Activated naive CD8-positive, alpha-beta T cell treated with anti-CD3 and anti-CD28 coated beads, Interleukin-2, amount 10 ng/mL, durations not matched to agents 7 days and 5 days (primary cell): ENCODE data around the gene EPHA10. TPM values are rescaled to one million over a fixed set of nuclear protein-coding genes. Genes with fewer than 3 reads are reported as not detected.

ENCODE experiments used
- ATAC-seq: fragments of 150-1000 bp; cut with Tn5 transposase; one replicate; pipeline ENCODE4 v1.10.0; 2021; ENCODE audit warnings: low read depth, moderate library complexity
- POLR2A ChIA-PET: fragments of 350-600 bp; sonication (Branson Sonifier 250); formaldehyde crosslinking; loops from one replicate; lab custom pipeline; 2021; ENCODE audit warnings: antibody characterized with exemption; lab: Charles Lee
- DNase-seq: peaks from one replicate; pipeline ENCODE4 v3.0.0; 2021
- H3K27ac Mint-ChIP-seq: one replicate; pipeline ENCODE4 v1.8.0; 2022; ENCODE audit warnings: mild to moderate bottlenecking, mixed read lengths
- H3K27me3 Mint-ChIP-seq: one replicate; pipeline ENCODE4 v1.8.0; 2022; ENCODE audit warnings: mild to moderate bottlenecking, moderate library complexity, mixed read lengths
- H3K36me3 Mint-ChIP-seq: one replicate; pipeline ENCODE4 v1.8.0; 2021; ENCODE audit warnings: mild to moderate bottlenecking, mixed read lengths
- H3K4me1 Mint-ChIP-seq: one replicate; pipeline ENCODE4 v1.8.0; 2021; ENCODE audit warnings: mixed read lengths
- H3K4me3 Mint-ChIP-seq: one replicate; pipeline ENCODE4 v1.8.0; 2022; ENCODE audit warnings: mild to moderate bottlenecking, moderate library complexity, mixed read lengths
- H3K9me3 Mint-ChIP-seq: one replicate; pipeline ENCODE4 v1.8.0; 2021; ENCODE audit warnings: mixed read lengths
- total RNA-seq, 2 experiments: library from RNA; stranded (reverse); gene quantifications; one replicate each; pipeline ENCODE4 v1.2.3, GENCODE V29; 2021

EPHA10 gene
- total RNA-seq, 2 experiments from 2014 or later, result not detected

- DNase-seq (peak; percentile 71), ATAC-seq (peak; percentile 68)
- Mint-ChIP-seq H3K27ac (no peak overlapping the region), H3K9me3 (no peaks in the 10 kb centered on the region), H3K36me3 (peaks cover 8% of the 10 kb centered on the region), H3K4me1 (peaks cover 3% of the 10 kb centered on the region), H3K27me3 (peaks cover 8% of the 10 kb centered on the region), H3K4me3 (no peak overlapping the region)
- POLR2A ChIA-PET, result interaction anchor here (0.9 to 1.5 kb wide), 3 partner anchors 9 to 128 kb away, joined by 3 to 4 read pairs (median 3); partner anchors contain the start of genes CDCA8, GNL2 and SNIP1
Observed at GRCh38 chr1:37682334-37682987, 82.5 kb downstream of the EPHA10 start.

- H3K27ac Mint-ChIP-seq, result no peak overlapping the region
- H3K4me3 Mint-ChIP-seq, result no peak overlapping the region
- no peaks in the 10 kb centered on the region for H3K9me3 Mint-ChIP-seq
- peaks cover 8% of the 10 kb centered on the region for H3K36me3 Mint-ChIP-seq
- peaks cover 3% of the 10 kb centered on the region for H3K4me1 Mint-ChIP-seq
- POLR2A ChIA-PET, result interaction anchor here (0.6 to 1.5 kb wide), 2 partner anchors 15 to 85 kb away, joined by 4 read pairs; partner anchors contain the start of gene GNL2
- no peak for DNase-seq
- ATAC-seq, result no peak
- peaks cover 21% of the 10 kb centered on the region for H3K27me3 Mint-ChIP-seq
Observed at GRCh38 chr1:37680933-37681332, 84.0 kb downstream of the EPHA10 start.

- Mint-ChIP-seq H3K4me1 (peaks cover 10% of the 10 kb centered on the region), H3K9me3 (no peaks in the 10 kb centered on the region), H3K27me3 (peaks cover 42% of the 10 kb centered on the region), H3K36me3 (peaks cover 5% of the 10 kb centered on the region), H3K4me3 (no peak overlapping the region), H3K27ac (no peak overlapping the region)
- DNase-seq (no peak), ATAC-seq (no peak)
- POLR2A ChIA-PET, result interaction anchor here (1.1 kb wide), 1 partner anchor 12 kb away, joined by 4 read pairs; a partner anchor contains a TSS
Observed at GRCh38 chr1:37677808-37678207, 87.1 kb downstream of the EPHA10 start.

GRCh38 chr1:37677143-37677439, 87.8 kb downstream of the EPHA10 start:
- peaks cover 4% of the 10 kb centered on the region for H3K36me3 Mint-ChIP-seq
- H3K4me1 Mint-ChIP-seq, result peaks cover 8% of the 10 kb centered on the region
- no peaks in the 10 kb centered on the region for H3K9me3 Mint-ChIP-seq
- no peak for ATAC-seq
- no peak overlapping the region for H3K4me3 Mint-ChIP-seq
- no peak for DNase-seq
- POLR2A ChIA-PET, result interaction anchor here (0.6 kb wide), 1 partner anchor 13 kb away, joined by 3 read pairs; a partner anchor contains a TSS
- peaks cover 48% of the 10 kb centered on the region for H3K27me3 Mint-ChIP-seq
- H3K27ac Mint-ChIP-seq, result no peak overlapping the region

- DNase-seq (no peak), ATAC-seq (no peak)
- no peak overlapping the region for H3K27ac Mint-ChIP-seq
- peaks cover 54% of the 10 kb centered on the region for H3K27me3 Mint-ChIP-seq
- POLR2A ChIA-PET, result interaction anchor here (0.6 to 2.0 kb wide), 2 partner anchors 14 to 157 kb away, joined by 3 to 6 read pairs; a partner anchor contains a TSS
- no peak overlapping the region for H3K4me3 Mint-ChIP-seq
- no peaks in the 10 kb centered on the region for H3K9me3 Mint-ChIP-seq
- peaks cover 7% of the 10 kb centered on the region for H3K4me1 Mint-ChIP-seq
- H3K36me3 Mint-ChIP-seq, result peaks cover 4% of the 10 kb centered on the region
Observed at GRCh38 chr1:37676281-37677142, 88.4 kb downstream of the EPHA10 start.

- DNase-seq (peak; percentile 81), ATAC-seq (peak; percentile 95)
- H3K27ac Mint-ChIP-seq, result no peak overlapping the region
- peaks cover 7% of the 10 kb centered on the region for H3K4me1 Mint-ChIP-seq
- peaks cover 59% of the 10 kb centered on the region for H3K27me3 Mint-ChIP-seq
- no peaks in the 10 kb centered on the region for H3K36me3 Mint-ChIP-seq
- POLR2A ChIA-PET, result interaction anchor here (0.9 to 2.3 kb wide), 2 partner anchors 11 to 18 kb away, joined by 3 to 9 read pairs; partner anchors contain the start of gene CDCA8
- H3K4me3 Mint-ChIP-seq, result no peak overlapping the region
- no peaks in the 10 kb centered on the region for H3K9me3 Mint-ChIP-seq
Observed at GRCh38 chr1:37673920-37674319, 91.0 kb downstream of the EPHA10 start.

GRCh38 chr1:37672136-37672870, 92.6 kb downstream of the EPHA10 start:
- POLR2A ChIA-PET, result no interaction called here
- no peak overlapping the region for H3K4me3 Mint-ChIP-seq

GRCh38 chr1:37671261-37671660, 93.7 kb downstream of the EPHA10 start:
- DNase-seq (no peak), ATAC-seq (no peak)
- peaks cover 47% of the 10 kb centered on the region for H3K27me3 Mint-ChIP-seq
- peaks cover 7% of the 10 kb centered on the region for H3K4me1 Mint-ChIP-seq
- POLR2A ChIA-PET, result no interaction called here
- H3K36me3 Mint-ChIP-seq, result no peaks in the 10 kb centered on the region
- H3K27ac Mint-ChIP-seq, result no peak overlapping the region
- no peak overlapping the region for H3K4me3 Mint-ChIP-seq
- no peaks in the 10 kb centered on the region for H3K9me3 Mint-ChIP-seq

More at GRCh38 chr1:37672136-37672870, 92.6 kb downstream of the EPHA10 start:
- no peak for ATAC-seq
- DNase-seq, result no peak
- Mint-ChIP-seq H3K4me1 (peaks cover 7% of the 10 kb centered on the region), H3K27me3 (peaks cover 55% of the 10 kb centered on the region), H3K27ac (no peak overlapping the region), H3K36me3 (no peaks in the 10 kb centered on the region), H3K9me3 (no peaks in the 10 kb centered on the region)

GRCh38 chr1:37670133-37670532, 94.8 kb downstream of the EPHA10 start:
- Mint-ChIP-seq H3K4me1 (peaks cover 7% of the 10 kb centered on the region), H3K27me3 (peaks cover 41% of the 10 kb centered on the region), H3K4me3 (no peak overlapping the region), H3K36me3 (no peaks in the 10 kb centered on the region), H3K27ac (no peak overlapping the region), H3K9me3 (no peaks in the 10 kb centered on the region)
- DNase-seq, result no peak
- POLR2A ChIA-PET, result no interaction called here
- ATAC-seq, result no peak

- peaks cover 22% of the 10 kb centered on the region for H3K27me3 Mint-ChIP-seq
- H3K4me1 Mint-ChIP-seq, result no peaks in the 10 kb centered on the region
- POLR2A ChIA-PET, result no interaction called here
- H3K36me3 Mint-ChIP-seq, result no peaks in the 10 kb centered on the region
- no peak for ATAC-seq
- H3K4me3 Mint-ChIP-seq, result no peak overlapping the region
- DNase-seq, result no peak
- H3K9me3 Mint-ChIP-seq, result no peaks in the 10 kb centered on the region
- H3K27ac Mint-ChIP-seq, result no peak overlapping the region
Observed at GRCh38 chr1:37667023-37667671, 97.8 kb downstream of the EPHA10 start.

GRCh38 chr1:37666241-37666867, 98.6 kb downstream of the EPHA10 start:
- Mint-ChIP-seq H3K36me3 (no peaks in the 10 kb centered on the region), H3K27ac (no peak overlapping the region), H3K4me3 (no peak overlapping the region), H3K9me3 (no peaks in the 10 kb centered on the region), H3K27me3 (peaks cover 16% of the 10 kb centered on the region), H3K4me1 (no peaks in the 10 kb centered on the region)
- POLR2A ChIA-PET, result no interaction called here
- DNase-seq, result no peak
- ATAC-seq, result no peak
